BLaER1 (cell line): ENCODE results near the gene MAN1A1.

Source experiments
- H3K27ac ChIP-seq: shearing (Covaris generic); formaldehyde crosslinking; 2 replicates; pipeline ENCODE4 v1.8.1; 2022
- H3K27me3 ChIP-seq: shearing (Covaris generic); formaldehyde crosslinking; 2 replicates; pipeline ENCODE4 v1.8.1; 2022
- H3K36me3 ChIP-seq: shearing (Covaris generic); formaldehyde crosslinking; 2 replicates; pipeline ENCODE4 v1.8.1; 2022
- H3K4me1 ChIP-seq: shearing (Covaris generic); formaldehyde crosslinking; 2 replicates; pipeline ENCODE4 v1.8.1; 2022
- H3K4me2 ChIP-seq: shearing (Covaris generic); formaldehyde crosslinking; 2 replicates; pipeline ENCODE4 v1.8.1; 2022
- H3K4me3 ChIP-seq: shearing (Covaris generic); formaldehyde crosslinking; 2 replicates; pipeline ENCODE4 v1.8.1; 2022
- H3K9ac ChIP-seq: shearing (Covaris generic); formaldehyde crosslinking; 2 replicates; pipeline ENCODE4 v1.8.1; 2022
- H3K9me3 ChIP-seq: shearing (Covaris generic); formaldehyde crosslinking; 2 replicates; pipeline ENCODE4 v1.8.1; 2022
- H4K20me1 ChIP-seq: shearing (Covaris generic); formaldehyde crosslinking; 2 replicates; pipeline ENCODE4 v1.8.1; 2022
- Cebpa-rat ChIP-seq: shearing (Covaris generic); IDR thresholded peaks from 2 replicates; pipeline ENCODE4 v1.8.1; 2022

The MAN1A1 gene

DNA sequence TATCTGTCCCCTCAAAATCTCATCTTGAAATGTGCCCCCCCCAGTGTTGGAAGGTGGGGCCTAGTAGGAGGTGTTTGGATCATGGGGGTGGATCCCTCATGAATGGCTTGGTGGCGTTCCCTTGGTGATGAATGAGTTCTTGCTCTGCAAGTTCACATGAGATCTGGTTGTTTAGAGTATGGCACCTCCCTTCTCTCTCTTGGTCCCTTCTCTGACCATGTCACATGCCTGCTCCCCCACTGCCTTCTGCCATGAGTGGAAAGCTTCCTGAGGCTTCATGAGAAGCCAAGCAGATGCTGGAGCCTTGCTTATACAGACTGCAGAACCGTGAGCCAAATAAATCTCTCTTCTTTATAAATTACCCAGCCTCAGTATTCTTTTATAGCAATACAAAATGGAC is 70.9 kb downstream of the MAN1A1 start:
- no peaks in the 10 kb centered on the region for H4K20me1 ChIP-seq
- H3K4me1 ChIP-seq, result no peaks in the 10 kb centered on the region
- no peak overlapping the region for H3K9ac ChIP-seq
- TF ChIP-seq Cebpa-rat, result no peak
- H3K27ac ChIP-seq, result no peak overlapping the region
- H3K4me3 ChIP-seq, result no peak overlapping the region
- no peaks in the 10 kb centered on the region; the same call in 1 of the 2 replicates for H3K9me3 ChIP-seq
- H3K4me2 ChIP-seq, result no peak overlapping the region
- H3K36me3 ChIP-seq, result no peaks in the 10 kb centered on the region
- no peaks in the 10 kb centered on the region for H3K27me3 ChIP-seq

DNA sequence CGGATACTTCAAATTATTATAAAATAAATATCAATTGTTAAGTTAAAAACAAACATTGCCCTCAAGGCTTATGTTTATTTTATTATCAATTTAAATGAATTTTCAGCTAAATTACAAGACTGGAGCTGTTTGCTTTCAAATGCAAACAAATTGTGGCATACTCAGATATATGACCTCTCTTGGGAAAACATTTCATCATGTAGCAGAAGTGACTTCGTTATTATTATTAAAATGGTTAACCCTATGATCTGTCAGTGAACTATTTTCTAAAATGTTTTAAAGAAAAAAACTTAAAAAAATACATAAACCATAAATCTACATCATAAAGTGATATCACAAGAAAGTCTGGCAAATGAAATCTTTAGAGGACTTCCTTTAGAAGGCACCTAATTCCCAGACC is 72.5 kb downstream of the MAN1A1 start:
- no peaks in the 10 kb centered on the region for H3K27me3 ChIP-seq
- H3K27ac ChIP-seq, result no peak overlapping the region
- no peak overlapping the region for H3K4me2 ChIP-seq
- H3K9ac ChIP-seq, result no peak overlapping the region
- no peak overlapping the region for H3K4me3 ChIP-seq
- no peaks in the 10 kb centered on the region; the same call in 1 of the 2 replicates for H3K9me3 ChIP-seq
- no peak for TF ChIP-seq Cebpa-rat
- no peaks in the 10 kb centered on the region for H3K36me3 ChIP-seq
- H3K4me1 ChIP-seq, result no peaks in the 10 kb centered on the region
- H4K20me1 ChIP-seq, result no peaks in the 10 kb centered on the region

DNA sequence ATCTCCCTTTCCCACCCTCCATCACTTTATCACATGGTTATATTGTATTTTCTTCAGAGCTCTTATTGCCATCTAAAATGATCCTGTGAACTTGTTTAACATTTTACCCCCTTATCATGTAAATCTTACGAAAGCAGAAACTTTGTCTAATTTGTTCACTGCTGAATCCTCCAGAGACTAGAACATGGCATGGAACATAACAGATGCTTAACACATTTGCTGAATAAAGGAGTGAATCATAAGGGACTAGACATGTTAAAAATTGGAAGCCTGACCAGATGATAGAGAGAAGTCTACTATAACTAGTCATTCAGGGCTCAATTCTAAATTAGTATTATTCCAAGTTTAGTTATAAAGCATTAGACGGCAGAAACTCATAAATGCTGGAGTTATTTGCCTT is 73.3 kb downstream of the MAN1A1 start:
- Histone ChIP-seq H3K9ac (no peak overlapping the region), H3K4me2 (no peak overlapping the region), H3K4me1 (no peaks in the 10 kb centered on the region), H3K36me3 (no peaks in the 10 kb centered on the region), H3K27ac (no peak overlapping the region), H4K20me1 (no peaks in the 10 kb centered on the region), H3K4me3 (no peak overlapping the region), H3K27me3 (no peaks in the 10 kb centered on the region), H3K9me3 (peaks cover 6% of the 10 kb centered on the region; the same call in 1 of the 2 replicates)
- no peak for TF ChIP-seq Cebpa-rat

DNA sequence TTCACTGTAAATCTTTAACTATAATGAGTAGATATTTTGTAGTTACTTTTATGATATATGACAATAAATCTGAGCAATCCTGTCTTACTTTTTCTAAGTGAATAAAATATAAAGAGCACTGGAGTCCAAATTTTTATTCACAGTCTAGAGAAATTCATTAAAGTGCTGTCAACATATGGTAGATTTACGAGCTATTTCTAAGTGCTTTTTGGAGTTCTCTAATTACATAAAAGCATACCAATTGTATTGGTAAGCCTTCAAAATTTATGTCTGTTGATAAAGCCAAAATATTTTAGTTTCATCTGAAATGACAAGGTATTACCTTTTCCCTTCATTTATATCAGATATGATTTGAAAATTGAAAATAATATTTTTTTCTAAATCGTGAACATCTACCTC is 75.4 kb downstream of the MAN1A1 start:
- H3K9ac ChIP-seq, result no peak overlapping the region
- no peak for TF ChIP-seq Cebpa-rat
- no peak overlapping the region for H3K4me3 ChIP-seq
- H3K4me2 ChIP-seq, result no peak overlapping the region
- peaks cover 25% of the 10 kb centered on the region for H3K9me3 ChIP-seq
- no peaks in the 10 kb centered on the region for H3K27me3 ChIP-seq
- H3K36me3 ChIP-seq, result peaks cover 4% of the 10 kb centered on the region; the same call in 1 of the 2 replicates
- H3K27ac ChIP-seq, result no peak overlapping the region
- no peaks in the 10 kb centered on the region for H3K4me1 ChIP-seq
- H4K20me1 ChIP-seq, result no peaks in the 10 kb centered on the region

DNA sequence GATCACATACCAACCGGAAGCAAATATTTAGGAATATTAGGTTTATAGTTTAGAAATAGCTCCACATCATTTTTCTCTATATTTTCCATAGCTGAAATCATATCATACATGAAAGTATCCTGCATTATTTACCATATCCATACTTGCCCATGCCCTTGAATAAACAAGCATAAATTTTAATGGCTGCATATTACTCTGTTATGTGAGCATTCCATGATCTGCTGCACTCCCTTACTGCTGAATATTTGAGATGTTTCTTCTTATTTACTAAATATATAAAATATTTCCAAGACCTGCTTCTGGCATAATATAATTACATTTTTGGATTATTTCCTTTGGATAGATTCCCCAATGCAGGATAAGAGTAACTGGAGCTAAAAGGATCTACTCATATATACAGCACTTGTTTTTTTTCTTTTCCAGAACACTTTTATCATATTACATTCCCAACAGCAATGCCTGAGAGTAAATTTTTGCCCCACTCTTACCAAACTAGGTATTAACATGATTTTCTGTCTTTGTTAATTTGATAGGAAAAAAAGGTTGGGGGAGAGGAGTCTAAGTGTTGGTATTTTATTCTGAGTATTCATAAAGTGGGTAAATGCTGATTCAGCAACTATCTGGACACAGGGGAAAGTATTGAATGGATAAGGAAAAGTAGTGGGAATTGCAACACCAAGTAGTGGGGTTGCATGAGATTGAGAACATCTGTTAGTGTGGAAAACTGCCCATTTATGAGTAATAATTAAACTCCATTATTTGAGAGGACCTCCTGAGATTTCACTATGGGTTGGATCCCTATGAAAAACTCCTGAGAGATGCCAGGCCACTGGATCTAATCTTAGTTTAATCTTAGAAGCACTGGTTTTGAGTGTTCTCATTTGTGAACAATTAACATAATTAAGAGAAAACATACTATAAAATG is 76.0 kb downstream of the MAN1A1 start:
- Histone ChIP-seq H3K27ac (no peak overlapping the region), H3K36me3 (peaks cover 4% of the 10 kb centered on the region; the same call in 1 of the 2 replicates), H3K27me3 (no peaks in the 10 kb centered on the region), H3K4me3 (no peak overlapping the region), H3K4me2 (no peak overlapping the region), H3K9me3 (peaks cover 27% of the 10 kb centered on the region), H3K4me1 (no peaks in the 10 kb centered on the region), H3K9ac (no peak overlapping the region), H4K20me1 (no peaks in the 10 kb centered on the region)
- TF ChIP-seq Cebpa-rat, result no peak

DNA sequence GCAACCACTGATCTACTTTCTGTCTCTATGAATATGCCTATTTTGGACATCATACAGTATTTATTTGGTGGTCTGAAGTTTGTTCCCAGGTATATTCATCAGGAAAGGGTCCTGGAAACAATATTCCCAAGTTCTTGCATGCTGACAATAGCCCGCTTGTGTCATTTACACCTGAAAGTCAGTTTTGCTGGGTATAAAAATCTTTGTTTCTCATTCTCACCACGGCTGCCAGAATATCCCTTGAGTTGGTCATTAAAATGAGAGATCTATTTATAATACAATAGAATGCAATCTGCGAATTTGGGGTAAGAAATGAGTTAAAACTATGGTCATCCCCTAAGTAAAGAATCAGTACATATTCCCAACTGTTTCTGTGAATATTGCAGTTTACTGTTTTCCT is 79.0 kb downstream of the MAN1A1 start:
- Histone ChIP-seq H3K27me3 (no peaks in the 10 kb centered on the region), H3K4me3 (no peak overlapping the region), H3K27ac (no peak overlapping the region), H3K4me2 (no peak overlapping the region), H4K20me1 (no peaks in the 10 kb centered on the region), H3K9me3 (peaks cover 27% of the 10 kb centered on the region), H3K36me3 (peaks cover 4% of the 10 kb centered on the region; the same call in 1 of the 2 replicates), H3K4me1 (no peaks in the 10 kb centered on the region), H3K9ac (no peak overlapping the region)
- no peak for TF ChIP-seq Cebpa-rat

DNA sequence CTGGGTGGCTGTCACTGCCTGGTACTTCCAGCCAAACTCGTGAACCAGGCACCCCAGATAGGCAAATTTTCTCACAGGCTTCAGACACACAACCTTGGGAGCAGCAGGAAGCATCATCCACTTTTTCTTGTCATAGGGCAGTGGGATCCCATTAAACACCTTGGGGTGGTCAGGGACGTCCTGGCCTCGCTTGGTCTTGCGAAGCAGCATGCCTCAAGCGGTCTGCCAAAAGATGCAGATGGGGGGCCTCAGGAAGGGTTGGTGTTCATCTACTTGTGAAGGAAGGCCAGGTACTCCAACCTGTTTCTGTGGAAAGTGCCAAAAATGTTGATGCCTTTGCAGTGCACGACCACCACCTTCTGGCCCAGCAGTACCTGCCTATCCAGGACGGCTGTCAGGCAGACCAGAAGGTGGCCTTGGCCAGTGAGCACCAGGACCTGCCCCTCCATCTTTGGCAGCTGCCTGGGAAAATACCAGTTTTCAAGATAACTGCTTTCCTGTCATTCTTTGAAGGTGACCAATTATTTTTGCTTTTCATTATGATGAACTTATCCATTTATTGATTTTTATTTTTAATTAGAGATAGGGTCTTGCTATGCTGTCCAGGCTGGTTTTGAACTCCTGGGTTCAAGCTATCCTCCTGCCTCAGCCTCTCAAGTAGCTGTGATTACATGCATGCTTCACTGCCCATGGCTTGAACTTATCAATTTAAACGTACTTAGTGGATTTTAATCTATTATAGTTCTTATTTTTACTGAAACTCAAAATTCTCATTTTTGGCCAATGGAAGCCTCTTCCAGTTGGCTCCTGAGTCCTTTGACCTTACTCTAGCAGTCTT is 80.1 kb downstream of the MAN1A1 start:
- Histone ChIP-seq H3K4me3 (no peak overlapping the region), H3K4me2 (no peak overlapping the region), H4K20me1 (no peaks in the 10 kb centered on the region), H3K9me3 (peaks cover 27% of the 10 kb centered on the region), H3K9ac (no peak overlapping the region), H3K36me3 (peaks cover 4% of the 10 kb centered on the region; the same call in 1 of the 2 replicates), H3K27me3 (no peaks in the 10 kb centered on the region), H3K4me1 (no peaks in the 10 kb centered on the region), H3K27ac (no peak overlapping the region)
- TF ChIP-seq Cebpa-rat, result no peak

DNA sequence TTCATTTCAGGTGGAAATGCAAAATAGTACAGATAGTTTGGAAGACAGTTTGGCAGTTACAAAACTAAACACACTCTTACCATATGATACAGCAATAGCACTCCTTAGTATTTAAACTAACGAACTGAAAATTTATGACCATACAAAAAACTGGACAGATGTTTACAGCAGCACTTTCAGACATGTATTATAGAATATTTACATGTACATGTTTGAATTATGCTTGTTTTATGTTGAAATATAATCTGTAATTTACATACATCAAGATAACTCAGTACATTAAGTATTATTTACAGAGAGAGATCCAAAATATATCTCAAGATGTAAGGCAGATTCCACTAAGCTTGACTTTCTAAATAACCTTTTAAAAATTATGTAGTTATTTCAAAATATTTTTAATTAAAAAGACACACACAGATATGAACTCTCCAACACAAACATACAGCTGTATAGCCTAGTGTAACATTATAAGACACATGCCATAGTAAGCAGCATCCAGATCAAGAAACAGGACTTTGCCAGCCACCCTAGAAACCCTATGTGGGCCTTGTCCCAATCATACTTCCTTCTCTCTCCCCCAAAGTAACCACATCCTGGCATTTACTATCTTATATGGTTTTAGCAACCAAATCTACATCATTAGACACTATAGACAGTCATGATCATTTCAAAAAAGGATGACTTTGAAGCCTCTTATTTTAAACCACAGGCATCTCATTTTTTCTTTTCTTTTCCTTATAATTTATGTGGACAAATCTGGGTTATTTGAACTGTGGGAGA is 82.2 kb downstream of the MAN1A1 start:
- H4K20me1 ChIP-seq, result no peaks in the 10 kb centered on the region
- no peaks in the 10 kb centered on the region for H3K4me1 ChIP-seq
- no peak overlapping the region for H3K4me2 ChIP-seq
- H3K4me3 ChIP-seq, result no peak overlapping the region
- peaks cover 27% of the 10 kb centered on the region for H3K9me3 ChIP-seq
- TF ChIP-seq Cebpa-rat, result no peak
- peaks cover 4% of the 10 kb centered on the region; the same call in 1 of the 2 replicates for H3K36me3 ChIP-seq
- H3K27ac ChIP-seq, result no peak overlapping the region
- H3K27me3 ChIP-seq, result no peaks in the 10 kb centered on the region
- H3K9ac ChIP-seq, result no peak overlapping the region

DNA sequence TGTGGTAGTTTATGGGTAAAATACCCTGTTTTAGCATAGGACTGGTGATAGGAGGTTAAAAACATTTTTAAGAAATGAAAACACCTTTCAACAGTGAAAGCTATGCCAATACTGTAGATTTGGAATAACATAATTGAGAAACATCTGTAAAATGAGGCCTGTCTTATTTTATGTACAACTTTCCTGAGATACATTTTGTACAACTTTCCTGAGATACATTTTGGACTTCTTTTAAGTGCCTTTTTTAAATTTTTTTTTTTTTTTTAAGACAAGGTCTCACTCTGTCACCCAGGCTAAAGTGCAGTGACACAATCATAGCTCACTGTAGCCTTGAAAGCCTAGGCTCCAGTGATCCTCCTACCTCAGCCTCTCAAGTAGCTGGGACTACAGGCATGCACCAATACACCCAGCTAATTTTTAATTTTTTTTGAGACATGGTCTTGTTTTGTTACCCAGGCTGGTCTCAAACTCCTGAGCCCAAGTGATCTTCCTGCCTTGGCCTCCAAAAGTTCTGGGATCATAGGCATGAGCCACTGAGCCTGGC is 84.6 kb downstream of the MAN1A1 start:
- Histone ChIP-seq H3K9ac (no peak overlapping the region), H3K36me3 (peaks cover 4% of the 10 kb centered on the region; the same call in 1 of the 2 replicates), H3K27me3 (no peaks in the 10 kb centered on the region), H3K4me1 (no peaks in the 10 kb centered on the region), H3K9me3 (peaks cover 9% of the 10 kb centered on the region; the same call in 1 of the 2 replicates), H3K4me2 (no peak overlapping the region), H4K20me1 (no peaks in the 10 kb centered on the region), H3K27ac (no peak overlapping the region), H3K4me3 (no peak overlapping the region)
- no peak for TF ChIP-seq Cebpa-rat
